ENCODE measurements around the gene CRYBG1. TPM values are rescaled to one million over a fixed set of nuclear protein-coding genes. Genes with fewer than 3 reads are reported as not detected.

The CRYBG1 gene
- total RNA-seq, 2 donors from 2014 or later = 2.5 to 2.7 TPM

GRCh38 chr6:106321940-106322339 is 38.6 kb upstream of the CRYBG1 start:
- Histone ChIP-seq H3K4me3 (ENCODE audit: low read length) (no peak overlapping the region), H3K27me3 (ENCODE audit: control insufficient read depth, insufficient read depth, low read length, poor library complexity, severe bottlenecking) (no peaks in the 10 kb centered on the region), H3K36me3 (ENCODE audit: control insufficient read depth, insufficient read depth, low read length) (peaks cover 3% of the 10 kb centered on the region), H3K27ac (ENCODE audit: low read depth, low read length) (no peak overlapping the region), H3K9me3 (ENCODE audit: control insufficient read depth, low read length) (no peaks in the 10 kb centered on the region), H3K4me1 (ENCODE audit: control insufficient read depth, insufficient read depth, low read length) (no peaks in the 10 kb centered on the region), H3K9ac (ENCODE audit: extremely low read depth, low read length, poor library complexity, severe bottlenecking) (no peak overlapping the region)
- 97 to 100% methylated on average over 3 to 4 of the region's 4 CpGs for WGBS, 2 experiments (ENCODE audit: insufficient coverage in 1 of 2, insufficient read length in 1 of 2)
- Mint-ChIP-seq H3K27me3 (ENCODE audit: insufficient read depth) (no peaks in the 10 kb centered on the region), H3K36me3 (ENCODE audit: low read depth) (peaks cover 5% of the 10 kb centered on the region), H3K9me3 (no peaks in the 10 kb centered on the region), H3K4me3 (no peak overlapping the region), H3K27ac (no peak overlapping the region), H3K4me1 (peaks cover 18% of the 10 kb centered on the region)
- TF ChIP-seq CTCF (conservative IDR thresholded peaks at IDR 0.05) = no peak
- no peak for DNase-seq

DNA sequence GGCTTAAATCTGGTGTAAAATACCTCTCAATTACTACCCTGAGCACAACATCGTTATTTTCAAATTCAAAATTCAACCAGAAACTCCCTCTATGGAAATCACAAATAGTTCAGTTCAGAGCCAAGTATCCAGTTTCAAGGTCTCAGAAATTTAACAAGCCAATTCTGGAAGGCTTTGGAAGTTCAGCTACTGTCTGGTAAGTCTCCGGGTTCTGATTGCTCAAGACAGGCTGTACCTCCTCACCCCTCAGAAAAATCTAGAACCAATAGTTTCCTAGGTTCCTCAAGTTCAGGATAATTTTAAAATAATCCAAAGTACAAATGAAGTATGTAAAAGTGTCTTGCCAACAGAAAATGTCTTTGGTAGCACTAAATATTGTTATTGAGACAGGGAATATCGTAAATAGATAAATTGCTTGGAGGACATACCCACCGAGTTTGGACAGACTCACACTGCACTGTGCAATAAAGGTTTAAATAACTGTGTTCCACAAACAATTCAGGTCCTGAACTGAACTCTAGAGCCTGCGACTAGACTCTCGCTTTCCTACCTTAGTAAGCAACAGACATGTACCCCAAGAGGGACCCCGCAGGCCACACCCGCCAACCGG is 35.7 kb upstream of the CRYBG1 start:
- Mint-ChIP-seq H3K9me3 (no peaks in the 10 kb centered on the region), H3K27me3 (ENCODE audit: insufficient read depth) (peaks cover 10% of the 10 kb centered on the region), H3K27ac (peak overlapping the region; percentile 96), H3K36me3 (ENCODE audit: low read depth) (peaks cover 5% of the 10 kb centered on the region), H3K4me3 (peak overlapping the region; percentile 93), H3K4me1 (peaks cover 18% of the 10 kb centered on the region)
- Histone ChIP-seq H3K27me3 (ENCODE audit: control insufficient read depth, insufficient read depth, low read length, poor library complexity, severe bottlenecking) (peaks cover 10% of the 10 kb centered on the region), H3K36me3 (ENCODE audit: control insufficient read depth, insufficient read depth, low read length) (peaks cover 3% of the 10 kb centered on the region), H3K4me3 (ENCODE audit: low read length) (peak overlapping the region; percentile 96), H3K4me1 (ENCODE audit: control insufficient read depth, insufficient read depth, low read length) (no peaks in the 10 kb centered on the region), H3K27ac (ENCODE audit: low read depth, low read length) (peak overlapping the region; percentile 89), H3K9me3 (ENCODE audit: control insufficient read depth, low read length) (no peaks in the 10 kb centered on the region), H3K9ac (ENCODE audit: extremely low read depth, low read length, poor library complexity, severe bottlenecking) (peak overlapping the region; percentile 90)
- no peak for DNase-seq
- TF ChIP-seq CTCF (conservative IDR thresholded peaks at IDR 0.05) = no peak
- WGBS, 2 experiments (ENCODE audit: insufficient coverage in 1 of 2, insufficient read length in 1 of 2) = 7 to 14% methylated on average over 3 to 9 of the region's 9 CpGs

DNA sequence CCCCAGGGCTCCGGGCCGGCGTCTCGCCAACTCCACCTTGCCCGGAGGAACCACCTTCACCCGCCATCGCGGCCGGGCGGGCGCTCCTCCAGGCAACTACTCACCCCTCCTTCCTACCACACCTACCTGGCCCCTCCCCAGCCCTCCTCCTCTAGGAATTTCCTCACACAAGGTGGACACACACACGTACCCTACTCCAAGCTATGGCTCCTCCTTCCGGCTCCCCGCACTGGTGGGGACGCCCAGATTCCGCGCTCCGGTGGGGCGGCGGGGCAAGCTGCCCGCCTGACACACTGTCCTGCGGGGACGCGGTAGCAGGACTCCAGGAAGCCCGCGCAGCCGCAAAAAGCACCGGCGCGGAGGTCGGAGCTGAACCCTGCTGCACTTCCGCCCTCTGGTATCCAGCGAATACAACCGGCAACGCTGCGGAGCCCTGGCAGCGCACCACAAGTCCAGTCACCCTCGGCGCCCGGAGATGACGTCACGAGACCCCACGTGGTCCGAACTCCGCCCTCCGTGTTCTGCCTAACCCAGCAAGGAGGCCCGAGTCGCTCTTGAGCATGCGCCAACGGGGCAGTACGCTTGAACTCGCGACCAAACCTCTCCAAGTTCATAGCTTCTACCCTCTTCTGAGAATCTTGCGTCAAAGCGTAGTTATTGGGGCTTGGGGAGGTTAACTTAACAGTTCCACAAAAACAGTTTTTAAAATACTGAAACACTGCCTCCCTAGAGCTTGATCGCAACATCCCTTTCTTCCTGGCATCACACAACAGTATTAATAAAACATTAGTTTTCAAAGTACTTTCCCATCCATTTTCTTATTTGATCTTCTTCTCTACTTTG is 35.0 kb upstream of the CRYBG1 start, which contains the start of gene ATG5:
TSS of gene ATG5 (minus strand) at position 425 of the 843 bp plus-strand sequence. CDS start 9,552 bp downstream, outside the sequence.
- Mint-ChIP-seq H3K27ac (peak within 1 kb of the TSS; percentile 96), H3K4me1 (peaks cover 18% of the 10 kb centered on the region), H3K4me3 (peak within 1 kb of the TSS; percentile 93), H3K9me3 (no peaks in the 10 kb centered on the region), H3K27me3 (ENCODE audit: insufficient read depth) (peaks cover 10% of the 10 kb centered on the region), H3K36me3 (ENCODE audit: low read depth) (peaks cover 5% of the 10 kb centered on the region)
- no peak for TF ChIP-seq CTCF (conservative IDR thresholded peaks at IDR 0.05)
- Histone ChIP-seq H3K27me3 (ENCODE audit: control insufficient read depth, insufficient read depth, low read length, poor library complexity, severe bottlenecking) (peaks cover 13% of the 10 kb centered on the region), H3K4me1 (ENCODE audit: control insufficient read depth, insufficient read depth, low read length) (no peaks in the 10 kb centered on the region), H3K9ac (ENCODE audit: extremely low read depth, low read length, poor library complexity, severe bottlenecking) (peak within 1 kb of the TSS; percentile 90), H3K9me3 (ENCODE audit: control insufficient read depth, low read length) (no peaks in the 10 kb centered on the region), H3K27ac (ENCODE audit: low read depth, low read length) (peak within 1 kb of the TSS; percentile 89), H3K4me3 (ENCODE audit: low read length) (peak within 1 kb of the TSS; percentile 96), H3K36me3 (ENCODE audit: control insufficient read depth, insufficient read depth, low read length) (peaks cover 3% of the 10 kb centered on the region)
- WGBS, 2 experiments (ENCODE audit: insufficient coverage in 1 of 2, insufficient read length in 1 of 2) = 0 to 2% methylated on average over 12 to 56 of the region's 56 CpGs
- peak; percentile 100 for DNase-seq

Data from endodermal cell (in vitro differentiated cells).